HG02852 (cell line): ENCODE results near the gene INPP5A.
"Not testable (repeated sequence)": the region's sequence is repeated elsewhere in the genome, so short reads cannot be mapped to it uniquely, and the experiment has no call there.

ENCODE experiments used
- ATAC-seq: cut with Tn5 transposase; IDR thresholded peaks from one replicate; pipeline ENCODE4 v1.9.1; 2021; ENCODE audit warnings: mild to moderate bottlenecking, moderate library complexity; ENCODE audit not compliant: unreplicated experiment

INPP5A gene

DNA sequence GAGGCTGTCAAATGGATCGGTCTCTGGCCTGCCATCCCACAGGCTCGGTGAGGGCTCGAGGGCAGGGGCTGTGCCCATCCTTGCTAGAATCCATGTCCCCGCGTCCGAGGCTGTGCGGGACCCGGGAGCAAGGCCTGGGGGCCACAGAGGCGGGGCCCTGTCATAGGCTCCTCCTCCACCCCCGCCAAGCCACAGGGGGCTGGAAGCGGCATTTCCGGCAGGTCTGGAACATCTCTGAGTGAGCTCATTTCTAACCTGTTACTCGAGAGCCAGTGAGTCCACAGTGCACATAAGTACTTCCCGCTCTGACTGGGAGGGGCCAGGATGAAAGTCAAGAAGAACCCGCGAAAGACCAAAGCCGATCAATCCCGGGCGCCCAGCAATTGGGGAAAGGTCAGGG lies 190.7 kb downstream of the INPP5A start:
- ATAC-seq = no peak

DNA sequence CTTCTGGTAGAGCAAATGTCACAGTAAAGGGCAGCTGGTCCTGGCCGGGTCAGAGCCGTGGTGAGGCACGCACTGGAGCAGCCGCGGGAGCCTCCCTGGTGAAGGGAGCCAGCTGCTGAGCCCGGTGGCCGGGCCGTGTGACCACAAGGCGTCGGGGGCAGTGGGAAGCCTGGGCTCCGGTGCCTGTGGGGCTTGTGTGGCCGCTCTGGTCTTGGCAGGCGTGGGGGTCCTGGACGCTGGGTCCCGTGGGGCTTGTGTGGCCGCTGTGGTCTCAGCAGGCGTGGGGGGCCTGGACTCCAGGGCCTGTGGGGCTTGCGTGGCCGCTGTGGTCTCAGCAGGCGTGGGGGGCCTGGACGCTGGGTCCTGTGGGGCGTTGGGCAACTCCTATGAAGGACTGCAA lies 191.2 kb downstream of the INPP5A start:
- ATAC-seq = no peak

DNA sequence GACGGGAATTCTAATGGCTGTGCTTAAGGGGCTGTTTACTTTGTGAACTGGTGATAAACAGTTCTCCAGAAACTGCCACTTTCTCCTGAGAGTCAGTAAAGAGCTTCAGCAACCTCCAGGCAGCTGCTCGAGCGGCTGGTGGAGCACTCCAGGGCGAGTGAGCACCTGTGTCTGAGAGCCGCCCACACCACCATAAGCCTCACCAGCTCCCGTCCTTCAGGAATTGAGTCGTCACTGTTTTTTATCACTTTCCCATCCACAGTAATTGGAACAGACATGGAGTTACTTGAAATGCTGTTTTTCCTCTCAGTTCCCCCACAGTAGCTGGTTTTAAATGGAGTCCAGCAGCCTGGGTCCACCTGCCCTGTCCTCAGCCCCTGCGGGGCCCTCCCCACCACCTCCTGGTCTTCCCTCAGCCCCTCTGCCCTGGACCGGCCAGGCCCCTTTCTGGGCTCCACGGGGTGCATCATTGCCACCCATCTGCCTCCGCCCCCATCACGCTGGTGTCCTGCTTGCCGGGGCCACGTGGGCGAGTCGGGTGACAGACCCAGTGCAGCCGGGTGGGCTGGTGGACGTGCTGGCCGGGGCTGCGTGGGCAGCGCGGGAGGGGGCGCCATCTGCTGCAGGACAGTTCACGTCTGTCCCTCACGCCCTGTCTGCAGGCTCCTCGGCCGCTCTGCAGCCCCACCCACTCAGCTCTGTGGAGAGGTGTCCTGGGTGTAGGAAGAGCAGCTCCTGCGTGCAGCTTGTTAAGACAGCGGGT lies 192.4 kb downstream of the INPP5A start:
- no peak for ATAC-seq

DNA sequence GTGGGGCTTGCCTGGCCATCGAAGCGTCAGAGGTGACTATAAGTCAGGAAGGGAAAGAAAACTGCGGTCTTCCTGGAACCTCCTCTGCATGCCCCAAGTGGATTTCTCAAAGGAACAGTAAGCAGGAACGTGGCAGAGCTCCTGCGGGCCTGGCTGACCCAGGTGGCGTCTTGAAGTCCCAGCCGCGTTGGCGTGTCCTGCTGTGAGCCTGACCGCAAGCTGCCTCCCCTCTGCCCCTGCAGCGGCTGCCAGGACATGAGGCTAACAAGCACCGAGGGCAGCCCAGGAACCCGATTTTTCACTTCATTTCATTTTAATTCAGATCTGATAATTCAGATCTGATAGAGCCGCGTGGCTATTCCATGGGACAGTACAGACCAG lies 193.0 kb downstream of the INPP5A start:
- ATAC-seq = no peak

DNA sequence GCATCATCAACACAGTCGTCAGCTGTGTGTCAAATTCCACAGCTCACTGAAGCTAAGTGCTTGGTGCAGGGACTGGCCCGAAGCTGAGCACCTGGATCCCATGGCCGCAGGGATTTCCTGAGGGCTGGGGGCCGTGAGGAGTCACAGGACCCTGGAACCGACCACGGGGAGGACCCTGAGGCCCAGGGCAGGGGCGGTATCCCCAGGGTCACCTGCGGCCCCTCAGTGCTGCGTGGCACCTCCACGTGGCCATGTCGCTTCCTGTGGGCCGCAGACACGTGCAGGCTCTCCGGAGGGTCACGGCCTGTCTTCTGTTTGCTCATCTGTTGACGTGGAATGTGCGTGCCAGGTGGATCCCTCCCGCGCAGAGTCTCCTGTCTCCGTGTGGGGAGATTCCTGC lies 194.9 kb downstream of the INPP5A start:
- no peak for ATAC-seq

DNA sequence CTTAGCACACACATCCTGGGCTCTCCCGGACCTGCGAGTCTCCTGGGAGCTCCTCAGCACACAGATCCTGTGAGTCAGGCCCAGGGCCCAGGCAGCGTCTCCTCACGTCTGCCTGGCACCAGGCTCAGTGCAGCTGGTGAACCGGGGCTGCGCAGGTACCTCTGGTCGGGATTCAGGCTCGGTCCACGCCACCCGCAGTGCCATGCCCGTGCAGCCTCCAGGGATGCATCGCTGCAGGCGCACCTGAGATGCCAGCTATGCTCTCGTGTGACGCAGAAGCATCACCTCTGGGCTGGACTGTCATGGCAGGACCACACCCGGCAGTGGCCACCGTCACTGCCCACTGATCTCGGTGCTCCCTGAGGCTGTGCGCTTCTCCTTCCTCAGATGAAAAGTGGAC lies 196.3 kb downstream of the INPP5A start:
- no peak for ATAC-seq

DNA sequence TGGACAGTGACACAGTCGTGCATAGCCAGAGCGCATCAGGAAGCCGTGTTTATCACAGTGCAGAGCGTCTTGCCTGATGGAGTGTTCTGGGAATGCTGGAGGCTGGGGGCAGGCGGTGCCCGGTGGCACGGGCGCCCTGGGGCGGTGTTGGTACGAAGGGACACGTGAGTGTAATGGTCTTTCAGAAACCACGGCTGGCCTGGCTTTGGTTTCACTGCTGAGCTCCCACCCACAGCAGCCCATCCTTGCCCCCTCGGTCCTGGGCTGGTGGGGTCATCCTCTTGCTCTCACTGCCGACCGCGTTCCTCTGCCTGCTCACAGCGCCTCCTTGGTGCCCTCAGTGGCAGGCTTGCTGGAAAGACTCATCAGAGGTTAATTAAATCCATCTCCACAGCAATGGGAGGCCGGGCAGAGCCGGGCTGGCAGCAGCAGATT lies 197.8 kb downstream of the INPP5A start:
- ATAC-seq = no peak

DNA sequence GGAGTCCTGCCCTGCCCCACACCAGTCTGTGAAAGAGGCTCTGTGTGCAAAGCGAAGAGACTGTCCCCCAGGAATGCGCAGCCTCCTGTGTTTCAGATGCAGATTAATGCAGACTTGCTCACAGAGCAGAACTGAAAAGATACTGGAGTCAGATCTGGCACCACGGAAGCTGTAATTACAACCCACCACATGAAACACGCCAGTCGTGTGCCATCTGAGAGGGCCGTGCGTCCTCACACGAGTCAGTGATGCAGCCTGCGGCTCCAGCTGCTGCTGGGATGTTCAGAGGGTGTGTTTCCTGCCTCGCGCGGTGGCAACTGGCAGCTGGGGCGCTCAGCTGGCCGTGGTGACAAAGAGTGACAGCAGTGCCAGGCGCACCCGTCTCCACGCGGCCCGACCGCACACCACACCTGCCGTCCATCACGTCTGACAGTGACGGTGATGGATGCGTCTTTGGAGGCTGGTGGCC lies 198.4 kb downstream of the INPP5A start:
- no peak for ATAC-seq

DNA sequence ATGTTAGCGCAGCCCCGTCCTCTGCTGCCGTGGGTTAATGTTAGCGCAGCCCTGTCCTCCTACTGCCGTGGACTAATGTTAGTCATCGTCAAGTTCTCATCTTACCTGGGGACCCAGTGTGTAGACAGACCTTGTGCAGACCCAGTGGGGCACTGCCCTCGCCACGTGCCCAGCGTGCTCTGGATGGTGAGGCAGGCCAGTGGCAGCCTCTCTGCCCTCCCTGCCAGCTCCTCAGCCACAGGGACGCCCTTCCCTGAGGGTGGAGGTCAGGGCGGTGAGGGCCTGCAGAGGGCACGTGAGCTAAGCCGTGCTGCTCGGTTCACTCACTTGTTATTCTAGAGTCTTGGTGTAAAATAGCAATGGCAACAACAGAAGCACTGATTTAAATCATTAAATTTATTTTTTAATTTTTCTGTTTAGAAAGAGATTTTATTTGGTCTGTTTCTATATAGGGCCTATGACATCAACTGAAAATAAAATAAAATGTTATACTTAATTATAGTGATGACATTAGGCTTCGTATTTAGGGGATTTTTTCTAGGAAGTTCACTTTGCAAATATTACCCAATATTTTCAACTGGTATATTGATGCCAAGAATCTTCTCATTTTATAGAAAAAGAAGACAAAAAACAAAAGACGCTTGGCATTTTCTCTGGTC lies 199.9 kb downstream of the INPP5A start:
- no peak for ATAC-seq

DNA sequence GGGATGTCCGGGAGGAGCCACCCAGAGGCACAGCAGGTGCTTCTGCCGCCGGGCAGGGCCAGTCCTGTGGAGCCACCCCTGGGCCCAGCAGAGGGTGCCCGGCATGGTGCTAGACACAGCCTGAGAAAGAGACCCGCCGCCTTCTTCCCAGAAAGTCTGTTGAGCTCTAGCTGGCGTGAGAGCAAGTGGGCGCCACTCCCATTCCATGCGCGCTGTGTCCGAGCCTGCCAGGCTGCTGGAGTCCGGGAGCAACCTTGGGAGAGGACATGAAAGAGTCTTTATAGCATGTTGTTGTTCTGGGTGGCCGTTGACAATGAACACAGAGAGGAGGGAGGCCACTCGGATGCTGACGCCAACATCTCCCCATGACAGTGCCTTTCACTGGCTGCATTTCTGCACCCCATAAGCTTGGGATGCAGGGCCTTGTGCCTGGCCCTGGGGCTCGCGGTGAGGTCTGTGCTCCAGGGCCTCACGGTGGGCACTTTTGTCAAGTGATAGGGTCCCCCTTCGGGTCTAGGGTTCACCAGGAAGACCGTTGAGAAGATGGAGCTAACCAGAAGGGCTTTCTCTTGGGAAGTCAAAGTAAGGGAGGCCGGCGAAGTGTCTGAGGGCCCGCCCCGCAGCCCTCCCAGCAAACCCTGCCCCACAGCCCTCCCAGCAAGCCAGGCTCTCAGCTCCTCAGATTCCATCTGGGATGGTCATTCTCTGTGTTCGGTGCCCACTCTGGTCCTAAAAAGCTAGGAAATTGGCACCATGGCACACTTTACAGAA lies 201.1 kb downstream of the INPP5A start:
- ATAC-seq = no peak

DNA sequence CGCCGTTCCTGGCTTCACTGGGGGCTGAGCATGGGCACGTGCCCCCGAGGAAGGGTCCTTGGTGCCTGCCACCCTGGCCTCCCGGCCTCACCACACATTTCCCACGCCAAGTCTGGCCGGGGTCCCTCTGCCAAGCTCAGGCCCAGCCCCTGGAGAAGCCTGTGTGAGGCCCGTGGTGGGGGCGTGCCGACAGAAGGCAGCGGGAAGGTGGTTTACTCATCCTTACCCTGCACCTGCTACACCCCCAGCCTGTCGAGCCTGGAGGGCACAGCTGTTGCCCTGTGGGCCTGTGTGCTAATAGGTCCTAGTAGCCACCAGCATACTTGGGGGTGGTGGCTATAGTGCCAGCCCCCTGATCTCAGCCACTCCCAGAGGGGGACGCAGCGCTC lies 201.6 kb downstream of the INPP5A start:
- ATAC-seq = no peak

DNA sequence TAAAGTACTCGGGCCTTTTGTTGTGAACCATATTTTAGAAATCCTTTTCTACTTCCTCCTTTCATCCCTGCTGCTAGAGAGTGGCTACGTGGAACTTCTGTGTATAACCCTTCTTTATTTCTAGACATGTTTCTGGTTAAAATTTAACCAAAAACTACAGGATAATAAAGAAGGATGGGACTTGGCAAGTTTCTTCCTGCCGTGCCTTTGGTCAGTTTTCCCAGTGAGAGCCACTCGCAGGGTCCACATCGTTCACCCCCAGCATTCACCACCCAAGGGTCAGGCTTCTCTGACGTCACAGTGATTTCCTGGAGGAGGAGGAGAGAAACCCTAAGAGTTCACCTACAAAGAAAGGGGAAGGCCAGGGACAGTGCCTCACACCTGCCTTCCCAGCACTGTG lies 203.0 kb downstream of the INPP5A start:
- no peak for ATAC-seq

DNA sequence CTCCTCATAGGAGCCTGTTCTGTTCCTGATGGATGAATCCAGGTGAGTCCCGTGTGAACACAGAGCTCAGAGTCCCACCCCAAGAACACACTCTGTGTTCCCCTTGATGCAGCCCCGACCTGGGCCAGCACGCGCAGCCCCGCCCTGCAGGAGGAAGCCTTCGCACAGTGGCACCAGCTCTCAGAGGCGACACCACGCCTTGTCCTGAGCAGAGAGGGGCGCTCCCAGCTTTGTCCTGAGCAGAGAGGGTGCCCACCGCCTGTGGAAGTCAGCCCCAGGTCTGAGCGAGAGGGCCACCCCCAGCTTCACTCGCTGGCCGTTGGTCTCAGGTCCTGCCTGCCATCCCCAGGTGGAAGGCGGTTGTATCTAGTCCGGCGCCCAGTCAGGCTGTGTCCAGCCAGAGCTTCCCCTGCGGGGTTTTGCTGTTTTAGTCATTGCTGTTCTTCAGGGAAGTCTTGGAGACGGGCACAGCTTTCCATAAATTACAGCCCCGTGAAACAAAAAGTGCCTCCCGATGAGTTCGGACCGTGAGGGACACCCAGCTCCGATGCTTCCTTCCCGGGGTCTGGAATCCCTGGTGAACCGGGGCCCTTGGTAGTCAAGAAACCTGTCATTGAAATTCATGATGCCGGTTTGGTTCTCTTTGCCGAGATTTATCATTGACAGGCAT lies 204.7 kb downstream of the INPP5A start:
- no peak for ATAC-seq

DNA sequence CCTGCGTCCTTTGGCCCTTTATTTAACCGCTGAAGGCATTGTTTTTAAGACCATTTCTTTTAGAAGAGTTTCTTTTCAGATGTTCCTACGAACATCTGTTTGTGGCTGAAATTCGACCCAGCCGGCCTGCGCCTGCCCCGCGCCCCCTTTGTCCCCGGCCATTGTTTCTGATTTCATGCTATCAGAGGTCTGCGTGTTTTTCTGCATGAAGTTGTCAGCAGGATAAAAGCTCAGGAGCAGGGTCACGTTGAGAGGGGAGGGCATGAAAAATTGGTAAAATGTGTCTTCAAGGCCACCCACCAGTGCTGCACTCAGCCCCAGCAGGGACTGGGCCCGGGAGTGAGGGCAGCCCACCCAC lies 205.2 kb downstream of the INPP5A start:
- no peak for ATAC-seq

DNA sequence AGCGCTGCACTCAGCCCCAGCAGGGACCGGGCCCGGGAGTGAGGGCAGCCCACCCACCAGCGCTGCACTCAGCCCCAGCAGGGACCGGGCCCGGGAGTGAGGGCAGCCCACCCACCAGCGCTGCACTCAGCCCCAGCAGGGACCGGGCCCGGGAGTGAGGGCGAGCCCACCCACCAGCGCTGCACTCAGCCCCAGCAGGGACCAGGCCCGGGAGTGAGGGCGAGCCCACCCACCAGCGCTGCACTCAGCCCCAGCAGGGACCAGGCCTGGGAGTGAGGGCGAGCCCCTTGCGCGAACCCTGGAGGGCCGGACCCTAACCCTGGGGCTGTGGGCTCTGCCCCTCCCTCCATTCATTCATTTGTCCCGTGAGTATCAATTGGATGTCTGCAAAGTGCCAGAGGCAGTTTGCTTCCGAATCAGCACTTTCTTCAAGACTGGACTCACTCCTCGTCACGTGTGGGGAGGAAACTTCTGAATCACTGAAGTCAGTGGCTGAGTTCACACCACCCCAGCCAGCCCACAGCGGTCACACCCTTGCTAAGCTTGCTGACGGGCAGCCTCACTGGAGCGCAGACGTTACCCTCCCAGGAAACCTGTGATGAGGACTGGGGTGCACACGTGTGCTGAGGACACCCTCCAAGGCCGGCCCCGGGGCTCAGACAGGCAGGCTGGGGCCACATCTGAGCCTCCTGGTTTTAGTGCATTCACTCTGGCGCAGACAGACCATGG lies 205.8 kb downstream of the INPP5A start:
- not testable (repeated sequence) for ATAC-seq

DNA sequence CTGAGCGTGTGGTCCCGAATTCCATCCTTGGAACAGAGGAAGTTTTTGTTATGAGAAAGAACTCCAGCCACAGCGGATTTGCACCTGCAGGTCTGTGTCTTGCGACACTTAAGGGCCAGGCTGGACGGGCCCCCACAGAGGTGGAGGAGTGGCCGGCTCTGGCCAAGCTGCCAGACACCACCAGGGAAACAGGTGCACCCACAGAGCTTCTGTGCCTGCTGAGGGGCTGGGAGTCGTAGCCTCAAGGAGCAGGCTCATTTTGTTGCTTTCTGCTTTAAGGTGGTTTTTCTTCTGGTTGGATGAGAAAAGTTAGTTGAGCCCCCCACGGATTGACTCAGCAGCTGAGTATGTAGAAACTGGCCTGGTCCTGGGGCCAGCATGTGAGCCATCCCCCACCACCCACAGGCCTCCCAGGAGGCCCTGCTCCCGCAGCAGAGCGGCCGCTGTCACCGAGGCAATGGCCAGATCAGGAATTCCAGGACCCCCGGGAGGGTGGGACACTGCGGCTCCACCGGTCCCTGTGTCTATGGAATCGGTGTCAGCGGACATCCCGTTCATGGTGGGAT lies 206.4 kb downstream of the INPP5A start:
- ATAC-seq = no peak

DNA sequence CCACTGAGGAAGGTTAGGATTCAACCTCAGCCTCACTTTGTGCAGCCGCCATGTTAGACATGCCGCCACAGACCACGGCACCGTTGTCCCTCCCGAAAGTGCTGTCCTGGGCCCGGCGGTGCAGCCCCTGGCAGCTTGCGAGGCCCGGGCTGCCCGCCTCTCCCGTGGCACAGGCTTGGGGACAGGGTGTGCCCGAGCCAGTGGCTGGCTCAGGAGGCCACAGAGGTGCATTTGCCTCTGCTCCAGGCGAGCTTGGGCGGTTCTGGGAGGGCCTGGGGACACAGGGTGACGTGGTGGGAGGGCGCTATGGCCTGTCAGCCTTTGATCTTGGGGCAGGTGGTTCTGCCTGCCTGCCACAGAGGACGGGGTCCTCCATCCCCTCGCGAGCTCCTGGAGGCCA lies 207.3 kb downstream of the INPP5A start:
- ATAC-seq = no peak

DNA sequence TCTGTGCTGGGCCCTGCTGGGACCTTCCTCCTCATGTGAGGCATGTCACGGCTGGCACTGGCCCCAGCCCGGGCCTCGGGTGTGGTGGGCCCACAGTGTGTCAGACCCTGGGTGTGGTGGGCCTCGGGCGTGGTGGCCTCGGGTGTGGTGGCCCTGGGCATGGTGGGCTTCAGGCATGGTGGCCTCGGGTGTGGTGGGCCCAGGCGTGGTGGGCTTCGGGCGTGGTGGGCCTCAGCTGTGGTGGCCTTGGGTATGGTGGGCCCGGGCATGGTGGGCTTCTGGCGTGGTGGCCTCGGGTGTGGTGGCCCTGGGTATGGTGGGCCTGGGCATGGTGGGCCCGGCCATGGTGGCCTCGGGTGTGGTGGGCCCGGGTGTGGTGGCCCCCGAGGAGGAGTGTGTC lies 207.9 kb downstream of the INPP5A start:
- ATAC-seq = no peak

DNA sequence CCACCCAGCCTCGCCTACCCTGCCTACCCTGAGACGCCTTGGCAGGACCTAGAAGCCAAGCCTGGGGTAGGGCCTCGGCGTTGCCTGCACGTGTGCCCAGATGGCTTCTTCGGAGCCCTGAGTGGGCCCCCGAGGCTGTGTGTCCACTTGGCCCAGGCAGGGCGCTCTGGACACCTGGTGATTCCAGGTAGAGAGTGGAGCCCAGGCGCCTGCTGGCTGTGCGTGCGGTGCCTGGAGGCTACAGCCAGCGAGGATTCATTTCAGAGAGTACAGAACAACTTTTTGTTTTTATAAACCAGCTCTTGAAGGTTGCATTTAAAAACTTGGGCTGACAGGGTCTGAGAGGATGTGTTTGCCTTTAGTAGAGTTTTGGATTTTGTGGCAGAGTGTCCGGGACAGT lies 208.4 kb downstream of the INPP5A start:
- no peak for ATAC-seq

DNA sequence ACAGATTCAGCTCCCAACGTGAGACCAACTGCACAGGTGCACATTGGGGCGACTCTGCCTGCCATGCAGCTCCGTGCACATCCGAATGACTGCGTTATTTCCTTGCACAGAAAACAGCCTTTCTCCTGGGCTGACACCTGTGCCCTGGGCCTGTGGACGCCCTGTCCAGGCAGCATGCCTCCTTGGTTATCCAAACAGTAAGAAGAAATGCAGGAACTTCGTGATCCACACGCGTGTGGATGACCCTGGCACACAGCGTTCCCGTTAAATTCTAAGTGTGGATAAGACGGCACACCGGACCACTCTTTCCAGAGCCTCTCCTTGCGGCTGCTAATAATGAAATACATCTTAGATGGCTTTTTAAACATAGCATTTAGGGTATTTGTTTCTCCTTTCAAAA lies 208.8 kb downstream of the INPP5A start:
- ATAC-seq = no peak
